Spleen (tissue), 7 donors: Measurements from ENCODE around the gene CCL21.

Source experiments
- POLR2A ChIP-seq, 3 donors: fragments of 450-650 bp; IDR thresholded peaks; one replicate each; pipeline ENCODE4 v1.5.1; 2017; ENCODE audit warnings: antibody characterized with exemption in 3 of 3, mild to moderate bottlenecking in 1 of 3
- TF ChIP-seq, protein P1 (sequence below), 11 experiments: fragments of 200-600 bp in 7 of 11; fragments of 450-650 bp in 4 of 11; sonication (generic) in 4 of 11; IDR thresholded peaks in 8 of 11; conservative IDR thresholded peaks in 3 of 11; 1 replicate in 7 of 11; 2 replicates in 4 of 11; pipeline versions ENCODE4 v1.4.0 to v1.8.0; 2016 to 2021; ENCODE audit warnings: antibody characterized with exemption in 11 of 11, inconsistent platforms in 4 of 11, mild to moderate bottlenecking in 1 of 11
- donor health status: DM: no; HTN: no; CAD: no; lungs with moderate emphysema.
- donor health status: DM: no; HTN: no; CAD: no.
- donor health status: DM: no; HTN: no; CAD: no.

DNA sequence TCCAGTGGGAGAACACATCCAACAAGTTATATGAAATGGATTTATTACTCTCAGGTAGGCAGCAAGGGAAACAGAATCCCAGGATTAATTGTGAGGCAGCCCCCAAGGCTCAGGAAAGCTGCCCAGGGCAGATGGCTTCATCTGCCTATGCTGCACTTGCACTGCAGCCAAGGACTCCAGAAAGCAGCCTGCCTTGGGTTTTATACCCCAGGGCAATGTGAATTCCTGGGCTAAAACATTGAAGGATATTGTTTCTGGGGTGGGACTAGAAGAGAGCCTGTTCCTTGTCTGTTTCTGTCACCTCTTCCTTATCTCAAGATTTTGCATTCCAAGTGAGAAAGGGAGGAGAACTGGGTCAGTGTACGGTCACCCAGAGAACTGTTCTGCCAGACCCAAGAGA is 38.6 kb downstream of the CCL21 start:
- no peak for TF ChIP-seq POLR2A (IDR thresholded peaks at IDR 0.05)
- TF ChIP-seq, protein P1, sequence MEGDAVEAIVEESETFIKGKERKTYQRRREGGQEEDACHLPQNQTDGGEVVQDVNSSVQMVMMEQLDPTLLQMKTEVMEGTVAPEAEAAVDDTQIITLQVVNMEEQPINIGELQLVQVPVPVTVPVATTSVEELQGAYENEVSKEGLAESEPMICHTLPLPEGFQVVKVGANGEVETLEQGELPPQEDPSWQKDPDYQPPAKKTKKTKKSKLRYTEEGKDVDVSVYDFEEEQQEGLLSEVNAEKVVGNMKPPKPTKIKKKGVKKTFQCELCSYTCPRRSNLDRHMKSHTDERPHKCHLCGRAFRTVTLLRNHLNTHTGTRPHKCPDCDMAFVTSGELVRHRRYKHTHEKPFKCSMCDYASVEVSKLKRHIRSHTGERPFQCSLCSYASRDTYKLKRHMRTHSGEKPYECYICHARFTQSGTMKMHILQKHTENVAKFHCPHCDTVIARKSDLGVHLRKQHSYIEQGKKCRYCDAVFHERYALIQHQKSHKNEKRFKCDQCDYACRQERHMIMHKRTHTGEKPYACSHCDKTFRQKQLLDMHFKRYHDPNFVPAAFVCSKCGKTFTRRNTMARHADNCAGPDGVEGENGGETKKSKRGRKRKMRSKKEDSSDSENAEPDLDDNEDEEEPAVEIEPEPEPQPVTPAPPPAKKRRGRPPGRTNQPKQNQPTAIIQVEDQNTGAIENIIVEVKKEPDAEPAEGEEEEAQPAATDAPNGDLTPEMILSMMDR (IDR thresholded peaks at IDR 0.05 in 8 of 11, conservative IDR thresholded peaks at IDR 0.05 in 3 of 11) = no peak
